ENCODE measurements around the gene C1orf216. TPM values are rescaled to one million over a fixed set of nuclear protein-coding genes. Genes with fewer than 3 reads are reported as not detected.

Gene C1orf216
- total RNA-seq, 1 experiment from 2014 or later, result 26.1 TPM

DNA sequence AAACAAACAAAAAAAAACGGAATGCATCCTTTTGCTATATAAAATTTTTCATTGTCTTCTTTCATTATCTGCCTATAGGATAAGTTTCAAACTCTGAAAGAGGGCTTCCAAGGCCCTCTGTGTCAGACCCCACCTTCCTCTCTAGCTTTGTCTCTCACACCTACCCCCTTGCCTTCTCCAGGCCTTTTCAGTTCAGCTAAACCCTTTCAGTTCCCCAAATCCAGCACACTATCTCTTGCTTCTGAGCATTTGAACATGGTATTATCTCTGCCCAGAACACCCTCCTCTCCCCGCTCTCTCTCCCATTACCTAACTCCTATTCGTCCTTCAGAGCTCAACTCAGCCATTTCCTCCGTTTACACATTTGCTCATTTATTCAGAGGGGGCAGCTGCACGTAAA lies 35.7 kb downstream of the C1orf216 start:
- no peak overlapping the region for H3K27ac ChIP-seq (ENCODE audit: low read depth, low read length, poor library complexity, severe bottlenecking)
- H3K9me3 ChIP-seq (ENCODE audit: low read depth, low read length, poor library complexity, severe bottlenecking), result no peaks in the 10 kb centered on the region
- H3K4me3 ChIP-seq (ENCODE audit: low read depth, low read length, poor library complexity, severe bottlenecking), result no peak overlapping the region
- TF ChIP-seq, protein P1, sequence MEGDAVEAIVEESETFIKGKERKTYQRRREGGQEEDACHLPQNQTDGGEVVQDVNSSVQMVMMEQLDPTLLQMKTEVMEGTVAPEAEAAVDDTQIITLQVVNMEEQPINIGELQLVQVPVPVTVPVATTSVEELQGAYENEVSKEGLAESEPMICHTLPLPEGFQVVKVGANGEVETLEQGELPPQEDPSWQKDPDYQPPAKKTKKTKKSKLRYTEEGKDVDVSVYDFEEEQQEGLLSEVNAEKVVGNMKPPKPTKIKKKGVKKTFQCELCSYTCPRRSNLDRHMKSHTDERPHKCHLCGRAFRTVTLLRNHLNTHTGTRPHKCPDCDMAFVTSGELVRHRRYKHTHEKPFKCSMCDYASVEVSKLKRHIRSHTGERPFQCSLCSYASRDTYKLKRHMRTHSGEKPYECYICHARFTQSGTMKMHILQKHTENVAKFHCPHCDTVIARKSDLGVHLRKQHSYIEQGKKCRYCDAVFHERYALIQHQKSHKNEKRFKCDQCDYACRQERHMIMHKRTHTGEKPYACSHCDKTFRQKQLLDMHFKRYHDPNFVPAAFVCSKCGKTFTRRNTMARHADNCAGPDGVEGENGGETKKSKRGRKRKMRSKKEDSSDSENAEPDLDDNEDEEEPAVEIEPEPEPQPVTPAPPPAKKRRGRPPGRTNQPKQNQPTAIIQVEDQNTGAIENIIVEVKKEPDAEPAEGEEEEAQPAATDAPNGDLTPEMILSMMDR (conservative IDR thresholded peaks at IDR 0.05; ENCODE audit: low read depth, low read length), result no peak
- TF ChIP-seq EZH2 (IDR thresholded peaks at IDR 0.05; ENCODE audit: borderline replicate concordance, low read depth, low read length, poor library complexity, severe bottlenecking), result no peak
- ChIA-PET POLR2A (ENCODE audit: low non-redundant PET) (no interaction called here), CTCF (no interaction called here)
- no peaks in the 10 kb centered on the region for H3K27me3 ChIP-seq (replicated peaks; ENCODE audit: insufficient read depth, low read depth, low read length, poor library complexity)
- no TSS peak for BruUV-seq (replicated peaks)
- intact Hi-C loops (cut with micrococcal nuclease; ENCODE audit: unreplicated experiment), result no loop called here
- no peaks in the 10 kb centered on the region for H3K4me1 ChIP-seq (ENCODE audit: insufficient read depth, low read length, poor library complexity, severe bottlenecking)
- no peaks in the 10 kb centered on the region for H3K36me3 ChIP-seq (ENCODE audit: insufficient read depth, low read length, poor library complexity, severe bottlenecking)
- no peak for DNase-seq (ENCODE audit: low spot score)

DNA sequence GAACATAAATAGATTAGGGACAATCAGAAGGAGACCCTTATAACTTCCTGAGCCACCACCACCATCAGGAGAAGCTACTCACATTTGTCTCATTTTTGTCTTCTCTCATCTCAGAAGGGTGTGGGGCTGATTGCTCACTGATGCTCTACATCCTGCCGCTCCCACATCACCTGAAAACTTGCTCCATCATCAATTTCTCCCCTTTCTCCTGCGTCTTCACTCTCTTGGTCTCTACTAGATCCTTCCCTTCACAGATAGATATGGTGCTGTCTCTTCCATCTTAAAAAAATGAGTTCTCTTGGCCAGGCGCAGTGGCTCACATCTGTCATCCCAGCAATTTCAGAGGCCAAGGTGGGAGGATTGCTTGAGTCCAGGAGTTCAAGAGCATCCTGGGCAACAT lies 38.4 kb downstream of the C1orf216 start:
- no peak overlapping the region for H3K27ac ChIP-seq (ENCODE audit: low read depth, low read length, poor library complexity, severe bottlenecking)
- no peak for DNase-seq (ENCODE audit: low spot score)
- ChIA-PET CTCF (no interaction called here), POLR2A (ENCODE audit: low non-redundant PET) (no interaction called here)
- no peaks in the 10 kb centered on the region for H3K9me3 ChIP-seq (ENCODE audit: low read depth, low read length, poor library complexity, severe bottlenecking)
- no peak overlapping the region for H3K4me3 ChIP-seq (ENCODE audit: low read depth, low read length, poor library complexity, severe bottlenecking)
- TF ChIP-seq EZH2 (IDR thresholded peaks at IDR 0.05; ENCODE audit: borderline replicate concordance, low read depth, low read length, poor library complexity, severe bottlenecking), result no peak
- TF ChIP-seq, protein P1 (conservative IDR thresholded peaks at IDR 0.05; ENCODE audit: low read depth, low read length), result no peak
- H3K36me3 ChIP-seq (ENCODE audit: insufficient read depth, low read length, poor library complexity, severe bottlenecking), result no peaks in the 10 kb centered on the region
- intact Hi-C loops (cut with micrococcal nuclease; ENCODE audit: unreplicated experiment), result no loop called here
- H3K27me3 ChIP-seq (replicated peaks; ENCODE audit: insufficient read depth, low read depth, low read length, poor library complexity), result no peaks in the 10 kb centered on the region
- no peaks in the 10 kb centered on the region for H3K4me1 ChIP-seq (ENCODE audit: insufficient read depth, low read length, poor library complexity, severe bottlenecking)
- BruUV-seq (replicated peaks), result no TSS peak

DNA sequence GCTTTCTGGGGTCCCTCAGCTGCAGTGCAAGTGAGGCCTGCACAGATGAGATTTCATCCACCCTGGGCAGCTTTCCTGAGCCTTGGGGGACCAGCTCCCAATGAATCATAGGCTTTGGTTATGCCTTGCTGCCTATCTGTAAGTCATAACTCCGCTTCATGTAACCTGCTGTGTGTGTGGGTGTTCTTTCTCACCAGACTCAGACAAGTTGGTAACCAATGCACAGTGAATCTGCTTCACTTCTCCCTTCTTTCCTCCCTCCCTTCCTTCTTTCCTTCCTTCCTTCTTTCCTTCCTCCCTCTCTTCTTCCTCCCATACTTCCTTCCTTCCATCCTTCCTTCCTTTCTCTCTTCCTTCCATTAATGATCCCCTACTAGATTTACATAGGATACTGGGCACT lies 42.9 kb downstream of the C1orf216 start:
- no peak overlapping the region for H3K4me3 ChIP-seq (ENCODE audit: low read depth, low read length, poor library complexity, severe bottlenecking)
- POLR2A ChIA-PET (ENCODE audit: low non-redundant PET), result no interaction called here
- no peaks in the 10 kb centered on the region for H3K36me3 ChIP-seq (ENCODE audit: insufficient read depth, low read length, poor library complexity, severe bottlenecking)
- H3K27me3 ChIP-seq (replicated peaks; ENCODE audit: insufficient read depth, low read depth, low read length, poor library complexity), result no peaks in the 10 kb centered on the region
- no TSS peak for BruUV-seq (replicated peaks)
- no peaks in the 10 kb centered on the region for H3K9me3 ChIP-seq (ENCODE audit: low read depth, low read length, poor library complexity, severe bottlenecking)
- H3K4me1 ChIP-seq (ENCODE audit: insufficient read depth, low read length, poor library complexity, severe bottlenecking), result no peaks in the 10 kb centered on the region
- DNase-seq (ENCODE audit: low spot score), result peak; percentile 39
- intact Hi-C loops (cut with micrococcal nuclease; ENCODE audit: unreplicated experiment), result no loop called here
- no peak overlapping the region for H3K27ac ChIP-seq (ENCODE audit: low read depth, low read length, poor library complexity, severe bottlenecking)
- TF ChIP-seq EZH2 (IDR thresholded peaks at IDR 0.05; ENCODE audit: borderline replicate concordance, low read depth, low read length, poor library complexity, severe bottlenecking), result no peak
- TF ChIP-seq, protein P1 (conservative IDR thresholded peaks at IDR 0.05; ENCODE audit: low read depth, low read length), result no peak
- CTCF ChIA-PET, result no interaction called here

Data from A673 (cell line).